Muscle of arm (tissue), 12 donors: ENCODE measurements around the gene NBDY. TPM values are rescaled to one million over a fixed set of nuclear protein-coding genes. Genes with fewer than 3 reads are reported as not detected.
"Not testable (repeated sequence)": the region's sequence is repeated elsewhere in the genome, so short reads cannot be mapped to it uniquely, and the experiment has no call there.

ENCODE experiments used
- DNase-seq: peaks from one replicate; pipeline ENCODE4 v3.0.0-alpha.2; 2013
- polyA plus RNA-seq, 12 donors: library from polyadenylated mRNA; unstranded; fragments of 120-200 nt; gene quantifications; one replicate each; pipeline ENCODE4 v1.2.1, GENCODE V29; 2013; ENCODE audit not compliant: insufficient read length in 12 of 12

The NBDY gene
- polyA plus RNA-seq, 12 donors: 9.7 to 59.9 (median 49.2) TPM; not detected in 1

DNA sequence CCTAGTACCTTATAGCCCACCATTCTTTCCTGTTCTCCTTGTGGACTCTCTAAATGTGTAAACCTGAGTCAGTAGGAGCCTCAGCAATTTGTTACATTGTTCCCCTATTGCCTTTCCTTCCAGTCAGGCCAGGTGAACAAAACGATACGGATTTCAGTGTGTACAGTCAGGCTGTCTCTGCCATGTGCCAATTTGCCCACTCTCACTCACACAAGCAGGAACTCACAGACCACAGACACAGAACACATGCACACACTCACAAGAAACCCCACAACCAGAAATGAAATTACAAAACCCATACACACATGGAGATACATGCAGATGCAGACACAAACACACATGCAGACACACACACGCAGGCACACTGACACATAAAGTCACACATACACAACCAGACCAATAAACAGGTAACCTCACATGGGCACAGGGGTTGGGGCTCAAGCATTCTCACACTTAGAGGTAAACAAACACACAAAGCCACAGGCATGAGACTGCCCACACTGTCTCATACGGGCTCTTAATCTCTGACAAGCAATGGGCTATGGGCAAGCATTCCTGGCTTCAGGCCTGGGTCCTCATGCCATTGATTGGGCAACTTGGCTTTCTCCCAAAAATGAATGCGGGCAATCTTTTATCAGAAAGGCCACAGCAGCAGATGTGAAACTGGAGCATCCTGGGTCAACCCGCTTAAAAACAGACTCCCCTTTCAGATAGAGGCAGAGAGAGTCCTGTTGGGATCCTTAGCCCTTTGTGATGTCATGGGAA lies 68.7 kb downstream of the NBDY start:
- no peak for DNase-seq

DNA sequence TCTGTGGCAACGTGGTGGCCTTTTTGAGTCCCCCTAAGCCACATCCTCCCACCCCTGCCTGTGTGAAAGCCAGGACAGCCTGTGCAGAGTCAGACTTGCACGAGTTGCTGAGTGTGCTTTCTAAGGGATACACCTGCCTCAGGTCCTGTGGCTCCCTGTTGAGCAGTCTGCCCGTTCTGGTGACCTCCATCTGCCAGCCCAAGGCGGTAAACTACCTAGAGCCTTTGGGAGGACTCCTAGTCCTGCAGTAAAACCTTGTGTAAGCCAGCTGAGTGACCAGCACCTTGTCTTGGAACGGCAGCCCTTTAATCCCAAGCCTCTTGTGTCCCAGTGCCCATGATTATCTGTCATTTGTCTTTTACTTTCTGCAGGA lies 69.3 kb downstream of the NBDY start:
- DNase-seq: no peak

DNA sequence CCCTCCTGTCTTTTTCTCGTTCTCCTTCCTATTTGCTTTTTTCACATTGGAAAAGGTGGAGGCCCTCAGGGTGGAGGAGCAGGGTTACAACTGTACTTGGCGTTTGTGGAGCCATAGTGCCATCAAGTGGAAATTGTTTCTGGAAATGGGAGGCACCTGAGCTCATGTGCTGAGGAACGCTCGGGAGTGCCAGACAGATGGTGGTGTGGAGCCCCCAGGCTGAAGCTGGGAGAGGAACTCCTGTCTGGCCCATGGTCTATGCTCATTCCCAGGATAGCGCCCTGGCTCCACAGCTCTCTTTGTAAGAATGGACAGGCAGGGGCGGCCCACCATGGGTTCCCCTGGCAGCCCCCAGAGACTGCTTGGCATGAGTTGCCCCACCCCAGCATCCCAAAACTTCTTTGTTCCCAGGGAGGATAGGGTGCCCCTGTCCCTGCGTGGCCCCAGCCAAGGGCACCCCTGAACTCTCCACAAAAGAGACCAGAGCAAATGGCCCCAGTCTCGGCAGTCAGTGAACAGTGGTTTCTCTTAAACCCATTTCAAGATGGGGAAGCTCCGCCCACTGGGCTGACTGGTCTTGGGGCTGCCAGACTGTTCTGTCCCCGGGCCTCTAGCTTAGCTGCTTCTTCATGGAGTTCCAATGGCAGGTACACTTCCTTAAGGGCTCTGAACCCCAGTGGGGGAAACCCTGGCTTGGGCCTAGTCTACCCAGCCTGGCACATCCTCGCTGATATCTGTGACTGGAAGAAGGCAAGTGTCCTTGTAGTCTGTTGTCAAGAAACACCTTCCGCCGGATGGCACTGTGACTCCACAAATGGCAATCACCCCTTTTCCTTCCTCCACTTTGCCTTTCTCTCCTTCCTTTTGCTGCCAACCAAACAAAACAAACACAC lies 70.1 kb downstream of the NBDY start:
- peak; percentile 85 for DNase-seq

DNA sequence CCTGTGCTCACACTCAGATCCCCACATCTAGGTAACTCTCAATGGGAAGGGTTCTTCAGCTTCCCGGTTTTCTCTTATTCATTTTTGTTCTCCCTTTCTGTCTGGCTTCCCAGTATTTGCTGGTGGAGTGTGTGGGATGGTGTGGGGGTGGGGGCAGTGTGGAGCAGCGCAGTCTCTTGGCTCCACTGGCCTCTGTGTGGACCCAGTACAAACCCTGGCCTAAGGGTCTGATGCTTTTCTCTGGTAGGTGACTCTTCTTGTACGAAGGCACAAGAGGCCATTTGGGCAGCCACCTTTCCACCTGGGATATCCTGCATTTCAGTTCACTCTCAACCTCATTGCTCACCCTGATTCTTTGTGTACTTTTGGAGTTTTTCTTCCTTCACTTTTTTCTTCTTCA lies 71.3 kb downstream of the NBDY start:
- no peak for DNase-seq

DNA sequence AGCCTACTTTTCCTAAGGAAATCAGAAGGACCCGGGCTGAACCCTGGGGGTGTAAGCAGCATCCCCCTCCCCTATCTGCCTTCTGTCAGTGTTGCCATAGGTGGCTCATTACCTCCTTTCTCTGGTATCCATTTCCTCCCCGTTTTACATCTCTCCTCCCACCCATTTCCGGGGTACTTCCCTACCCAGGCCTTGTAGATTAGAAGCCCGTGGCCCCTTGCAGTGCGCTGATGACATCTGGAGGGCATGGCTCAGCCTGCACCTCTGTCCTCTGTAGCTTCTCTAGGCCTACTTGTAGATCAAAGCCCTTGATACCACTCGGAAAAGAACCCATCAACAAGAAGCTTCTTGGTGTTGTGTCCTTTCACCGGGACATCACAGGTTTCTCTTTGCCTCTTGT lies 71.8 kb downstream of the NBDY start:
- no peak for DNase-seq

DNA sequence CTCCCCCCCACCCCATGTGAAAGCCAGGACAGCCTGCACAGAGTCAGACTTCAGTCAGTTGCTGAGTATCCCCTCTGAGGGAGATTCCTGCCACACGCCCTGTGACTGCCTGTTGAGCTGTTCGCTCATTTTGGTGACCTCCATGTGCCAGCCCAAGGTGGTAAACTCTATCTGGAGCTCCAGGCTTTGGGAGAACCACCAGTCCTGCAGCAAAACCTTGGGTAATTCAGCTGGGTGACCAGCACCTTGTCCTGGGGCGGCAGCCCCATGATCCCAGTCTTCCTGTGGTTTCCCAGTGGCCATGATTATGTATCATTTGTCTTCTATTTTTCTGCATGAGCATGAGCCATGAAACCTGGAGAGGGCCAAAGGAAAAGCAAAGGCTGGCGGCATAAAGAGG lies 73.4 kb downstream of the NBDY start:
- DNase-seq: no peak

DNA sequence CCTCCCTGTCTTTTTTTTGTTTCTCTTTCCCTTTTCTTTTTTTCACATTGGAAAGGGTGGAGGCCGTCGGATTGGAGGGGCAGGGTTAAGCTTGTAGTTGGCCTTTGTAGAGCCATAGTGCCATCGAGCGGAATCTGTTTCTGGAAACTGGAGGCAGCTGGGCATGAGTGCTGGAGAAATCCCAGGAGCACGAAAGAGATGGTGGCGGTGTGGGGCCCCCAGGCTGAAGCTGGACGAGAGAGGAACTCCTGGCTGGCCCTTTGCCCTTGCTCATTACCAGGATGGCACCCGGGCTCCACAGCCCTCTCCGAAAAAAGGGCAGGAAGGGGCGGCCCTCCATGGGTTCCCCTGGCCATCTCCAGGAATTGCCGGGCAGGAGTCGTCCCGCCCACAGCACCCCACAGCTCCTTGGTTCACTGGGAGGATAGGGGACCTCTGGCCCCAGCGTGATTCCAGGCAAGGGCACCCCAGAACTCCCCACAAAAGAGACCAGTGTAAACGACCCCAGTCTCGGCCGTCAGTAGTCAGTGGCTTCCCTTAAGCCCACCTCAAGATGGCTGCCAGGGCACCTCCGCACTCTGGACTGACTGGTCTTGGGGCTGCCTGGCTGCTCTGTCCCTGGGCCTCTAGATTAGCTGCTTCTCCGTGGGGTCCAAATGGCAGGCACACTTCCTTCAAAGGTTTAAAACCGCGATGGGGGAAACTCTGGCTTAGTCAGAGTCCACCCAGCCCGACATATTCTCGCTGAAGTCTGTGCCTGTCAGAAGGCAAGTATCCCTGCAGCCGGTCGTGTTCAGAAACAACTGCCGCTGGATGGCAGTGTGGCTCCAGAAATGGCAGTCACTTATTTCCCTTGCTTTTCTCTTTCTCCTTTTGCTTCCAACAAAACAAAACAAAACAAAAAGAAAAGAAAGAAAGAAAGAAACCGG lies 74.1 kb downstream of the NBDY start:
- DNase-seq: peak; percentile 93

DNA sequence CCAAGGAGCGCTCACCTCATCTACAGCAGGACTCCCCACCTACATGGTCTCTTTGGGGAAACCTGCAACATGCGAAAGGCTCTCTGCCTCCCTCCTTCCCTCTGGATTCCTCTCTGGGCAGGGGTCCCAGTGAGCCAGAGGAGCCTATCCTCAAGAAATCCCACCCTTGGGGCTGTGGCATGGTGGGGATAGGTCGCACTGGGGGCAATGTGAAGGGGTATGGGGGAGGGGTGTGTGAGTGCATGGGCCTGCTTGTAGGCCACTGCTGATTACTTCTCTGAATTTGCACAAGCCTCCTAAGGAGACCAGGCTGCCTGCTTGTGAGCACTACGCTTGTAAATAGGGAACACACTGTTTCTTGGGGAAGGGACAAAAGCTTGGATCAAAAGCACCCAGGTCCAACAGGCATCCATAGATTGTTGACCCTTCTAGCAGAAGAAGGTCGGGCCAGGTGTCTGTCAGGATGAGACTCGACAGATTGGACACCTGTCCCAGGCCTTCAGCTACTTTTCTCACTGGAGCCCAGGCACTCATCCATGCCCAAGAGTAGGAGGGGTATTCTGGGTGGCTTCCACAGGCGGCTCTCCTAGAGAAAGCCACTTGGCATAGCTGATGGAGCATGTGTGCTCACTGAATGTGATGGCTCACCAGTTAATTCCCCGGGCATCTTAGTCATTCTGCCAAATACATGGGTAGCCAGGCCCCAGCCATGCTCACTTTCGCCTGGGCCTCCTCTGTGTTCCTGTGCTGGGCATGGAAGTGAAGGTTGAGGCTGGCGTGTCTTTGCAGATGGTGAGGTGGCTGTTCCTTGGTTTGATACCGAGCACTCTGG lies 75.0 kb downstream of the NBDY start:
- DNase-seq: no peak

DNA sequence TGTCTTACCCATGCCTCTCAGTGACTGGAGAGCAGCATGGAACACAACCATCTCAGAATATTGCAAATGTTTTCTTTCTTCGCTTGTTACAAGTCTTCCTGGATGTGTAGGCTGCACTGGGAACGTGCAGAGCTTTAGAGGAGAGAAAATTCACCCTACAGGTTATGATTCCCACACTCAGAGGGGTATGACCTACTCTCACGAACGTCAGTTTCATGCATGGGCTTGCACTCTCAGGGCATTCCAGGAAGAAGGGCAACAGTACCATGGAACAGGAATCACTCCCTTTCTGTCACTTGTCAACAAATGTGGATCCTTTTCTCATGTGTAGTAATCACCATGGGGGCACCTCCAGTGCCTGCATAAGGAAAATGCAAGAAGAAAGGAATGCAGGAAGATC lies 75.8 kb downstream of the NBDY start:
- no peak for DNase-seq

DNA sequence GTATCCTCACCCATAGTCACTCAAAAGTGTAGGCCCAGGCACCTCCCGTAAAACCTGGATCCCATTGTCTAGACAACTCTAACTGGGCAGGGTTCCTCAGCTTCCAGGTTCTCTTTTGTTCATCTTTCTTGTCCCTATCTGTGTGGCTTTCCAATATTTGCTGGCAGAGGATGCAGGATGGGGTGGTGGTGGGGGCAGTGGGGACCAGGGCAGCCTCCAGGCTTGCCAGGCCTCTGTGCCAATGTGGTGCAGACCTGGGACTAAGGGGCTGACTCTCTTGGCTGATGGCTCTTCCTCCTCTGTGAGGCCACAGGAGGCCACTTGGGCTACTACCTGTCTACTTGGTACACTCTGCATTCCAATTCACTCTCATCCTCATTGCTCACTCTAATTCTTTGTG lies 76.4 kb downstream of the NBDY start:
- DNase-seq: no peak

DNA sequence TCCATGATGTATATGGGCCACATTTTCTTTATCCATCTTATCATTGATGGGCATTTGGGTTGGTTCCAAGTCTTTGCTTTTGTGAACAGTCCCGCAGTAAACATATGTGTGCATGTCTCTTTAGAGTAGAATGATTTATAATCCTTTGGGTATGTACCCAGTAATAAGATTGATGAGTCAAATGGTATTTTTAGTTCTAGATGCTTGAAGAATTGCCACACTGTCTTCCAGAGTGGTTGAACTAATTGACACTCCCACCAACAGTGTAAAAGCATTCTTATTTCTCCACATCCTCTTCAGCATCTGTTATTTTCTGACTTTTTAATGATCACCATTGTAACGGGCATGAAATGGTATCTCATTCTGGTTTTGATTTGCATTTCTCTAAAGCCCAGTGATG lies 77.1 kb downstream of the NBDY start:
- not testable (repeated sequence) for DNase-seq

DNA sequence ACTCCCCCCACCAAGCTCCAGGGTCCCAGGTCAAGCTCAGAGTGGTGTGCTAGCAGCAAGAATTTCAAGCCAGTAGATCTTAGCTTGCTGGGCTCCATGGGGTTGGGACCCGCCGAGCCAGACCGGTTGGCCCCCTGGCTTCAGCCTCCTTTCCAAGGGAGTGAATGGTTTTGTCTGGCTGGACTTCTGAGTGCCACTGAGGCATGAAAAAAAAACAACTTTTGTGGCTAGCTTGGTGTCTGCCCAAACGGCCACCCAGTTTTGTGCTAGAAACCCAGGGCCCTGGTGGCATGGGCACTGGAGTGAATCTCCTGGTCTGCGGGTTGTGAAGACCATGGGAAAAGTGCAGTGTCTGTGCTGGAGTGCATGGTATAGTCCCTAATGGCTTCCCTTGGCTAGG lies 82.6 kb downstream of the NBDY start:
- no peak for DNase-seq

DNA sequence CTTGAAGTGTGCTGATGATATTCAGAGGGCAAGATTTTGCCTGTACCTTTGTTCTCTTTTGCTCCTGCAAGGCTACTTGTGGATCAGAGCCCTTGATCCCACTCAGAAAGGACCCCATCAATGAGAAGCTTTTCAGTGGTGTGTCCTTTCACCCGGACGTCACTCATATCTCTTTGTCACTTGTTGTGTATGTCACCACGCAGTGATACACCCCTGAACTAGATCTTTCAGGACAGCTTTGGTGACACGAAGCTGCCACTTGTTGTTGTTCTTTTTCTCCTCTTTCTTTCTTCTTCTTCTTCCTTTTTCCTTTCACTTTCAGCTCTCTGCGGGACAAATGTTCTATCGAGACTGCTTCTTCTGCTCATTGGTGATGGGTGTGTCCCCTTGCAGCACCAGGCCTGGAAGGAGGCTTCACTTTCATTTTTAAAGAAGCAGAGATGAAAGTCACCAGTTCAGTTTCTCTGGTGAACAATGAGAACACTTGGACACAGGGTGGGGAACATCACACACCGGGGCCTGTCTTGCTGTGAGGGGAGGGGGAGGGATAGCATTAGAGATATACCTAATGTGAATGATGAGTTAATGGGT lies 83.6 kb downstream of the NBDY start:
- no peak for DNase-seq

DNA sequence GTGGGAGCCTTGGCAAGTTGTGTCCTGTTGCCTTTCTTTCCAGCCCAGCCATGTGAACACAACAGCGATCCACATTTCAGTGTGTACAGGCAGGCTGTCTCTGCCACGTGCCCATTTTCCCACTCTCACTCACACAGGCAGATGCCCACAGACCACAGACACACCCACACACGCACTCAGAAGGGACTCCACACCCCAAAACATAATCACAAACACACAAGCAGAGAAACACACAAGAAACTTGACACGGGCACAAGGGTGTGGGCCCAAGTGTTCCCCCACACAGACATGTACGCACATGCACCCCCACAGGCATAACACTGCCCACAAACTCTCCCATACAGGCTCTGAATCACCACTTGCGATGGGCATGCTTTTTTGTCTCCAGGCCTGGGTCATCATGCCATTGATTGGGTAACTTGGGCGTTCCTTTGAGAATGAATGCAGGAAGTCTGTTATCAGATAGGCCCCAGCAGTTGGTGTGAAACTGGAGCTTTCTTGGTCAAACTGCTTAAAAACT lies 84.3 kb downstream of the NBDY start:
- no peak for DNase-seq

DNA sequence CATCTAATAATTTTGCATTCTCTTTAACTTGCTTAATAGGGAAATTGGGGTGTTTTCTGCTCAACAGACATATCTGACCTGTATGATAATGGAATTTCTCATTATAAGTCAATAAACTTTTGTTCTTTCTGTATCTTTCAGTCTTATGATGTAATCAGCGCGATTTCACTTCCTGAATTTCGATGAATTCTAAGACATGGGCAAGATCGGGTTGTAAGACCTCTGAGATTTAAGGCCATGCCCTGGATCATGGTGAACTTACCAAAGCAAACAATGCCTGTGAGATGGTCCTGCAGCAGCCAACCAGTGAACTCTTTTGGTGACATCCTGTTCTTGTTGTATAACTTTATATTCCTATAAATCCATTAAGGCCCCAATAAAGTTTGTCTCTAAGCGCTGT lies 88.1 kb downstream of the NBDY start:
- no peak for DNase-seq

DNA sequence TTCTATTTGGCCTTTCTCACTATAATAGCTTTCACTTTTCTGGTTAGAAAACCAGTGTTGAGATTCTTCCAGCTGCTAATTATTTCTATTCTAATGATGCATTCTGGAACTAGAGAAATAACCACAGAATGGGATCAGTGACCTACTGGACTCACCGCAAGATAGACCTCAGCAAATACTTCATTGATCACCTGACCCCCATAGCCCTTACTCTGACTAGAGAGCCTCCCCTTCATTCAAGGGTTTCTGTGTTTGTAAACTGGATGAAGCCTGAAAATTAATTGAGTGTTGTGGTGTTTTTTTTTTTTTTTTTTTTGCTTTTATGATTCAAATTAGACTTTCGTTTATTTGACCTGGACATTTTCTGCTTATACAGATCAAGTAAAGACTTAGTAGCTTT lies 97.0 kb downstream of the NBDY start:
- no peak for DNase-seq

DNA sequence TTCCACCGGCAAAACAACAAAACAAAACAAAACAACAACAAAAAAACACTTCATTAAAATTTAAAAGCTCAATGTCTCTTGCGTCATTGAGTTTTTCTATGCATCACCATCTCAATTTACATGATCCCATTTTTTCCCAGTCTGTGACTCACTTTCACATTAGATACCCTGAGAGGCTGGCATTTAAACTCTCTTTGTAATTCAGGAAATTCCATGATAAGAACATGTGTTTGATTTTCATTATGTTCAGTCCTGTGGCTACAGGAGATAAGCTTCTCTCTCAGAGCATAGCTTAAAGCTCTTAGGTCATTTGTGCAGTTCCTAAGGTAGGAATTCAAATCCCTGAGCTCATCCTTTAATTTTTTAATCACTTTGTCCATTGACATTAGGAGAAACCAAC lies 104.6 kb downstream of the NBDY start:
- DNase-seq: no peak

DNA sequence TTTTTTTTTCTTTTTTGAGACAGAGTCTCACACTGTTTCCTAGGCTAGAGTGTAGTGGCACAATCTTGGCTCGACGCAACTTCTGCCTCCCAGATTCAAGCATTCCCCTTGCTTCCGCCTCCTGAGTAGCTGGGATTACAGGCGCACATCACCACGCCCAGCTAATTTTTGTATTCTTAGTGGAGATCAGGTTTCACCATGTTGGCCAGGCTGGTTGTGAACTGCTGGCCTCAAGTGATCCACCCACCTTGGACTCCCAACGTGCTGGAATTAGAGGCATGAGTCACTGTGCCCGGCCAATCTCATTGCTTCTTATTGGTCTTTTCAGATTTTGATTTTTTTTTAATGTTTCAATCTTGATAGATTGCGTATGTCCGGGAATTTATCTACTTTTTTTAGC lies 124.4 kb downstream of the NBDY start:
- no peak for DNase-seq

DNA sequence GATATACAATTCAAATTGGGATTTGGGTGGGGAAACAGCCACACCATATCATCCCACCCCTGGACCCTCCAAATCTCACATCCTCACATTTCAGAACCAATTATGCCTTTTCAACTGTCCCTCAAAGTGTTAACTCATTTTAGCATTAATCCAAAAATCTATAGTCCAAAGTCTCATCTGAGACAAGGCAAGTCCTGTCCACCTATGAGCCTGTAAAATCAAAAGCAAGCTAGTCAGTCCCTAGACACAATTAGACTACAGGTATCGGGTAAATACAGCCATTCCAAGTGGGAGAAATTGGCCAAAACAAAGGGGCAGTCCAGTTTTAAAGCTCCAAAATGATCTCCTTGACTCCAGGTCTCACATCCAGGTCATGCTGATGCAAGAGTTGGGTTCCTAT lies 128.0 kb downstream of the NBDY start:
- no peak for DNase-seq

DNA sequence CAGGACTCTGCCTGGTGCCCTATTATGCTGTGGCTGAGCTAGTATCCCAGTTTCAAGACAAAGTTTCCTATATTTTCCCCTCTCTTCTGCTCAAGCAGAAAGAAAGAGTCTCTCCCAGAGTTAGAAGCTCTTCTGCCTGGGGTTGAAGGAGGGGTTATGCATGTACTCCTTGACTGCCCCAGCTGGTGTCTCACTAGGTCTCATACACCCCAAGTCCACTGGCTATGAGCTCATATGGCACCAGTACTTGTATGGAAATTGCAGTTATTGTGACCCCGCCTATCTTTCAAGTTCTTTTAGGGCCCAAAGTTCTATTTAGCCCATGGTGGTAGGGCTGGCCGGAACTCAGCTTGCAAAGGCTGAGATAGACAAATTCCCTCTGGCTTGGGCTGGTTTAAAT lies 131.8 kb downstream of the NBDY start:
- no peak for DNase-seq
